SU-DHL-6 (cell line): ENCODE measurements around the gene DYDC2.

ENCODE experiments used
- CTCF ChIP-seq: fragments of 200-600 bp; sonication (generic); IDR thresholded peaks from one replicate; pipeline ENCODE4 v1.5.1; 2017; ENCODE audit warnings: antibody characterized with exemption, mild to moderate bottlenecking, low read length, moderate library complexity; ENCODE audit not compliant: insufficient read depth, poor library complexity, severe bottlenecking
- EZH2phosphoT487 ChIP-seq: fragments of 200-600 bp; sonication (generic), shearing (Covaris generic); conservative IDR thresholded peaks from 2 replicates; pipeline ENCODE4 v1.6.1; 2018; ENCODE audit warnings: mild to moderate bottlenecking, antibody characterized with exemption, low read length, moderate library complexity, mixed read lengths

DNA sequence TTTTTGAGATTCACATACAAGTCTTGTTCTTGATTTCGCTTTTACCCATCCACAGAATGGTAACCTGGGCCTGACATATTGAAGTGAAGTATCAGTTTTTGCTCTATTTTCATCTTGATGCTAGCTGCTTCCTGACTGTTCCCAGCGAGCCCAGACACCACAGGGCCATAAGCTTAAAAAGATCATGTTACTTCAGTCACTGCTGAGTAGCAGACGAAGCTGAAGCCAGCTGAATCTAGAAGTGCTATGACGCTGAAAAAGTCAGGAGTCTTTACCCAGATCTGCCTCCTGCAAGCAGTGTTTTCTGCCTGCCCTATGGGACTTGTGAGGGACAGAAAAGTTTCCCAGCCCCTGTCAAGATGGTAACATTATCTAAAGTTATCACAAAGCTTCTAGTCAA is 49.0 kb downstream of the DYDC2 start:
- TF ChIP-seq CTCF: no peak
- TF ChIP-seq EZH2phosphoT487: no peak
